Endometrial microvascular endothelial cells (primary cell): ENCODE measurements around the gene ACTL6A. TPM values are rescaled to one million over a fixed set of nuclear protein-coding genes. Genes with fewer than 3 reads are reported as not detected.

ENCODE experiments used
- total RNA-seq: library from RNA; depleted of rRNA; stranded (reverse); fragments of >200 nt; gene quantifications from one replicate; pipeline ENCODE4 v1.2.3, GENCODE V29; 2015; ENCODE audit errors: inconsistent ontology term

ACTL6A gene
- total RNA-seq, 1 donor from 2014 or later, result 149 TPM

Other genes with a start within 250 kb of the ACTL6A start
- gene ZNF639, start 239.9 kb upstream of the ACTL6A start, total RNA-seq, result 40.7 TPM
- gene MFN1, start 215.2 kb upstream of the ACTL6A start, total RNA-seq, result 38.5 TPM
- gene GNB4, start 111.5 kb upstream of the ACTL6A start, total RNA-seq, result 41.5 TPM
- 26.1 TPM for gene MRPL47, start 41.7 kb downstream of the ACTL6A start, total RNA-seq
- gene NDUFB5, start 41.9 kb downstream of the ACTL6A start, total RNA-seq, result 76.8 TPM
- gene USP13, start 90.1 kb downstream of the ACTL6A start, total RNA-seq, result 18.7 TPM